Activated CD4-positive, alpha-beta T cell treated with anti-CD3 and anti-CD28 coated beads, Interleukin-2, amount 50 U/mL, for 4 hours (primary cell): ENCODE measurements around the gene C1QTNF6.

Experiments used
- DNase-seq, 2 experiments: peaks; one replicate each; pipeline ENCODE4 v3.0.0-alpha.2; 2020

Gene C1QTNF6

GRCh38 chr22:37139762-37140161, 48.3 kb downstream of the C1QTNF6 start:
- DNase-seq: no peak

GRCh38 chr22:37138849-37139561, 49.0 kb downstream of the C1QTNF6 start:
- no peak for DNase-seq

- no peak for DNase-seq
Measured at GRCh38 chr22:37137903-37138665, 50.0 kb downstream of the C1QTNF6 start.

GRCh38 chr22:37137131-37137530, 50.9 kb downstream of the C1QTNF6 start:
- no peak for DNase-seq

- DNase-seq: no peak
Measured at GRCh38 chr22:37135023-37135422, 53.0 kb downstream of the C1QTNF6 start.

- DNase-seq: no peak
Measured at GRCh38 chr22:37133304-37134018, 54.6 kb downstream of the C1QTNF6 start.

GRCh38 chr22:37132773-37133172, 55.3 kb downstream of the C1QTNF6 start:
- no peak for DNase-seq
